ENCODE results near the gene USP5.

The USP5 gene

GRCh38 chr12:6821591-6822425 is 30.1 kb upstream of the USP5 start, which contains the start of gene GPR162:
Gene GPR162 (plus strand): TSS chr12:6821821. CDS start chr12:6823899, 2,078 bp downstream.
- H3K4me2 ChIP-seq = no peak within 1 kb of the TSS
- no peak within 1 kb of the TSS for H3K4me3 ChIP-seq (IDR thresholded peaks at IDR 0.05; ENCODE audit: insufficient read depth, low read depth, low read length)
- TF ChIP-seq, protein P1, sequence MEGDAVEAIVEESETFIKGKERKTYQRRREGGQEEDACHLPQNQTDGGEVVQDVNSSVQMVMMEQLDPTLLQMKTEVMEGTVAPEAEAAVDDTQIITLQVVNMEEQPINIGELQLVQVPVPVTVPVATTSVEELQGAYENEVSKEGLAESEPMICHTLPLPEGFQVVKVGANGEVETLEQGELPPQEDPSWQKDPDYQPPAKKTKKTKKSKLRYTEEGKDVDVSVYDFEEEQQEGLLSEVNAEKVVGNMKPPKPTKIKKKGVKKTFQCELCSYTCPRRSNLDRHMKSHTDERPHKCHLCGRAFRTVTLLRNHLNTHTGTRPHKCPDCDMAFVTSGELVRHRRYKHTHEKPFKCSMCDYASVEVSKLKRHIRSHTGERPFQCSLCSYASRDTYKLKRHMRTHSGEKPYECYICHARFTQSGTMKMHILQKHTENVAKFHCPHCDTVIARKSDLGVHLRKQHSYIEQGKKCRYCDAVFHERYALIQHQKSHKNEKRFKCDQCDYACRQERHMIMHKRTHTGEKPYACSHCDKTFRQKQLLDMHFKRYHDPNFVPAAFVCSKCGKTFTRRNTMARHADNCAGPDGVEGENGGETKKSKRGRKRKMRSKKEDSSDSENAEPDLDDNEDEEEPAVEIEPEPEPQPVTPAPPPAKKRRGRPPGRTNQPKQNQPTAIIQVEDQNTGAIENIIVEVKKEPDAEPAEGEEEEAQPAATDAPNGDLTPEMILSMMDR (conservative IDR thresholded peaks at IDR 0.05; ENCODE audit: low read depth, low read length) = no peak
- no peaks in the 10 kb centered on the region for H3K79me2 ChIP-seq (ENCODE audit: insufficient read depth, low read depth)
- H3K27ac ChIP-seq = no peak within 1 kb of the TSS
- H4K20me1 ChIP-seq (ENCODE audit: insufficient read depth) = no peaks in the 10 kb centered on the region
- no peak within 1 kb of the TSS for H2AFZ ChIP-seq (ENCODE audit: low read depth)
- H3K27me3 ChIP-seq (ENCODE audit: insufficient read depth, low read depth) = peaks cover 60% of the 10 kb centered on the region
- no peaks in the 10 kb centered on the region for H3K36me3 ChIP-seq (ENCODE audit: insufficient read depth)
- peaks cover 6% of the 10 kb centered on the region for H3K4me1 ChIP-seq (ENCODE audit: low read depth, poor library complexity, severe bottlenecking)
- H3K9ac ChIP-seq = no peak within 1 kb of the TSS

- no peak overlapping the region for H2AFZ ChIP-seq (ENCODE audit: low read depth)
- H3K4me2 ChIP-seq = no peak overlapping the region
- H3K79me2 ChIP-seq (ENCODE audit: insufficient read depth, low read depth) = no peaks in the 10 kb centered on the region
- H3K4me3 ChIP-seq (IDR thresholded peaks at IDR 0.05; ENCODE audit: insufficient read depth, low read depth, low read length) = no peak overlapping the region
- H3K36me3 ChIP-seq (ENCODE audit: insufficient read depth) = no peaks in the 10 kb centered on the region
- TF ChIP-seq, protein P1 (conservative IDR thresholded peaks at IDR 0.05; ENCODE audit: low read depth, low read length) = no peak
- H4K20me1 ChIP-seq (ENCODE audit: insufficient read depth) = no peaks in the 10 kb centered on the region
- peaks cover 66% of the 10 kb centered on the region for H3K27me3 ChIP-seq (ENCODE audit: insufficient read depth, low read depth)
- no peak overlapping the region for H3K9ac ChIP-seq
- no peak overlapping the region for H3K27ac ChIP-seq
- peaks cover 6% of the 10 kb centered on the region for H3K4me1 ChIP-seq (ENCODE audit: low read depth, poor library complexity, severe bottlenecking)
Observed at GRCh38 chr12:6822426-6823135, 29.4 kb upstream of the USP5 start.

- no peaks in the 10 kb centered on the region for H3K36me3 ChIP-seq (ENCODE audit: insufficient read depth)
- H4K20me1 ChIP-seq (ENCODE audit: insufficient read depth) = no peaks in the 10 kb centered on the region
- peaks cover 6% of the 10 kb centered on the region for H3K4me1 ChIP-seq (ENCODE audit: low read depth, poor library complexity, severe bottlenecking)
- no peak overlapping the region for H2AFZ ChIP-seq (ENCODE audit: low read depth)
- no peak overlapping the region for H3K4me3 ChIP-seq (IDR thresholded peaks at IDR 0.05; ENCODE audit: insufficient read depth, low read depth, low read length)
- no peak overlapping the region for H3K9ac ChIP-seq
- no peaks in the 10 kb centered on the region for H3K79me2 ChIP-seq (ENCODE audit: insufficient read depth, low read depth)
- H3K4me2 ChIP-seq = no peak overlapping the region
- H3K27me3 ChIP-seq (ENCODE audit: insufficient read depth, low read depth) = peaks cover 66% of the 10 kb centered on the region
- no peak overlapping the region for H3K27ac ChIP-seq
- TF ChIP-seq, protein P1 (conservative IDR thresholded peaks at IDR 0.05; ENCODE audit: low read depth, low read length) = no peak
Observed at GRCh38 chr12:6823182-6824084, 28.5 kb upstream of the USP5 start.

DNA sequence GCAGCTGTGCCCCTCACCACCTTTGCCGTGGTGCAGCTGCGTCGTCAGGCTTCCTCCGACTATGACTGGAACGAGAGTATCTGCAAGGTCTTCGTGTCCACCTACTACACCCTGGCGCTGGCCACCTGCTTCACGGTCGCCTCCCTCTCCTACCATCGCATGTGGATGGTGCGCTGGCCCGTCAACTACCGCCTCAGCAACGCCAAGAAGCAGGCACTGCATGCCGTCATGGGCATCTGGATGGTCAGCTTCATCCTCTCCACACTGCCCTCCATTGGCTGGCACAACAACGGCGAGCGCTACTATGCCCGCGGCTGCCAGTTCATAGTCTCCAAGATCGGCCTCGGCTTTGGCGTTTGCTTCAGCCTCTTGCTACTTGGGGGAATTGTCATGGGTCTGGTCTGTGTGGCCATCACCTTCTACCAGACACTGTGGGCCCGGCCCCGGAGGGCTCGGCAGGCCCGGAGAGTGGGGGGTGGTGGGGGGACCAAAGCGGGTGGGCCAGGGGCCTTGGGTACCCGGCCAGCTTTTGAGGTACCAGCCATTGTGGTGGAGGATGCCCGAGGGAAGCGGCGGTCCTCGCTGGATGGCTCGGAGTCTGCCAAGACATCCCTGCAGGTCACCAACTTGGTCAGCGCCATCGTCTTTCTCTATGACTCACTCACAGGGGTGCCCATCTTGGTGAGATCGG is 27.7 kb upstream of the USP5 start:
- H3K4me2 ChIP-seq = no peak overlapping the region
- TF ChIP-seq, protein P1 (conservative IDR thresholded peaks at IDR 0.05; ENCODE audit: low read depth, low read length) = no peak
- no peaks in the 10 kb centered on the region for H3K79me2 ChIP-seq (ENCODE audit: insufficient read depth, low read depth)
- peaks cover 6% of the 10 kb centered on the region for H3K4me1 ChIP-seq (ENCODE audit: low read depth, poor library complexity, severe bottlenecking)
- no peak overlapping the region for H3K4me3 ChIP-seq (IDR thresholded peaks at IDR 0.05; ENCODE audit: insufficient read depth, low read depth, low read length)
- H3K27ac ChIP-seq = no peak overlapping the region
- no peak overlapping the region for H2AFZ ChIP-seq (ENCODE audit: low read depth)
- no peaks in the 10 kb centered on the region for H4K20me1 ChIP-seq (ENCODE audit: insufficient read depth)
- H3K36me3 ChIP-seq (ENCODE audit: insufficient read depth) = no peaks in the 10 kb centered on the region
- no peak overlapping the region for H3K9ac ChIP-seq
- peaks cover 71% of the 10 kb centered on the region for H3K27me3 ChIP-seq (ENCODE audit: insufficient read depth, low read depth)

Measured in KMS-11 (cell line).